Panc1 (cell line): ENCODE results near the gene PKP3. TPM values are rescaled to one million over a fixed set of nuclear protein-coding genes. Genes with fewer than 3 reads are reported as not detected.

Experiments used
- ATAC-seq: fragments of 200-7000 bp; cut with Tn5 transposase; 2 replicates; pipeline ENCODE4 v1.9.1; 2020; ENCODE audit warnings: mild to moderate bottlenecking, moderate library complexity
- BruUV-seq: library from RNA; stranded (reverse); fragments of 400-500 nt; replicated peaks from 2 replicates; lab custom pipeline; 2021; lab: Mats Ljungman, UMichigan
- CTCF ChIA-PET: fragments of 300-600 bp; sonication (Branson Sonifier 250); formaldehyde crosslinking; loops from one replicate; lab custom pipeline; 2022; ENCODE audit warnings: antibody characterized with exemption; lab: Charles Lee
- POLR2A ChIA-PET: fragments of 300-600 bp; sonication (Branson Sonifier 250); formaldehyde crosslinking; loops from one replicate; lab custom pipeline; 2022; ENCODE audit warnings: antibody characterized with exemption; lab: Charles Lee
- DNase-seq: peaks from one replicate; pipeline ENCODE4 v3.0.0-alpha.2; 2010; ENCODE audit warnings: low read depth, low spot score
- H3K27ac ChIP-seq: 2 replicates; pipeline ENCODE4 v1.5.1; 2011; ENCODE audit warnings: mild to moderate bottlenecking, low read length, inconsistent platforms
- H3K27me3 ChIP-seq: fragments of 200-500 bp; sonication (Bioruptor generic); 2 replicates; pipeline ENCODE4 v1.6.0; 2014; ENCODE audit warnings: low read length, inconsistent platforms; ENCODE audit not compliant: control insufficient read depth, insufficient read depth
- H3K36me3 ChIP-seq: fragments of 200-500 bp; sonication (Bioruptor generic); 2 replicates; pipeline ENCODE4 v1.5.1; 2014; ENCODE audit warnings: inconsistent platforms, mild to moderate bottlenecking, low read length, moderate library complexity; ENCODE audit not compliant: control insufficient read depth, insufficient read depth
- H3K4me1 ChIP-seq: 2 replicates; pipeline ENCODE4 v1.5.1; 2011; ENCODE audit warnings: inconsistent platforms, mild to moderate bottlenecking, low read length, moderate library complexity; ENCODE audit not compliant: control insufficient read depth, insufficient read depth
- H3K4me3 ChIP-seq, 2 experiments: 2 replicates each; pipeline ENCODE4 v1.5.1; 2011 to 2012; ENCODE audit warnings: low read depth in 2 of 2, low read length in 2 of 2, mild to moderate bottlenecking in 2 of 2, inconsistent platforms in 1 of 2, moderate library complexity in 1 of 2
- H3K9me3 ChIP-seq: fragments of 200-500 bp; sonication (Bioruptor generic); 2 replicates; pipeline ENCODE4 v1.5.1; 2014; ENCODE audit warnings: low read depth, mild to moderate bottlenecking, inconsistent platforms, low read length, moderate library complexity; ENCODE audit not compliant: control insufficient read depth, insufficient read depth
- POLR2AphosphoS5 ChIP-seq: IDR thresholded peaks from 2 replicates; pipeline ENCODE4 v1.6.1; 2012; ENCODE audit warnings: mild to moderate bottlenecking, low read depth, low read length, moderate library complexity
- SIN3A ChIP-seq: IDR thresholded peaks from 2 replicates; pipeline ENCODE4 v1.6.1; 2012; ENCODE audit warnings: low read depth, mild to moderate bottlenecking, low read length, moderate library complexity, borderline replicate concordance; ENCODE audit not compliant: insufficient read depth
- TCF7L2 ChIP-seq: IDR thresholded peaks from 2 replicates; pipeline ENCODE4 v1.6.1; 2011; ENCODE audit warnings: mild to moderate bottlenecking, low read depth, low read length, inconsistent platforms
- in situ Hi-C: cut with HindIII; loops from 2 replicates; pipeline ENCODE4 v1.10.0; 2016; ENCODE audit warnings: low sequenced_read_pairs, low pct_unique_long_range_greater_than_20kb
- intact Hi-C: fragments of 100-400 bp; cut with micrococcal nuclease; formaldehyde crosslinking; loops from one replicate; pipeline ENCODE4 v1.10.0; 2022; ENCODE audit not compliant: unreplicated experiment
- total RNA-seq: library from RNA; stranded (reverse); gene quantifications from one replicate; pipeline ENCODE4 v1.2.1, GENCODE V29; 2021; ENCODE audit not compliant: unreplicated experiment
- TF ChIP-seq, protein P1 (sequence below), 2 experiments: IDR thresholded peaks; 2 replicates each; pipeline ENCODE4 v1.6.1; 2011 to 2012; ENCODE audit warnings: low read depth in 2 of 2, control low read depth in 1 of 2, low read length in 1 of 2, mild to moderate bottlenecking in 1 of 2, moderate library complexity in 1 of 2; ENCODE audit not compliant: insufficient read depth in 1 of 2
- TF ChIP-seq, protein P2 (sequence below): fragments of 450-650 bp; IDR thresholded peaks from 2 replicates; pipeline ENCODE4 v1.5.1; 2017; ENCODE audit warnings: mild to moderate bottlenecking

PKP3 gene
- total RNA-seq, 1 experiment from 2014 or later, result 36.8 TPM

GRCh38 chr11:384511-384910 lies 9.5 kb upstream of the PKP3 start:
- ATAC-seq (no peak), DNase-seq (no peak)
- BruUV-seq, result no TSS peak
- H3K4me1 ChIP-seq, result no peaks in the 10 kb centered on the region; the same call in 1 of the 2 replicates
- peaks cover 8% of the 10 kb centered on the region; the same call in 1 of the 2 replicates for H3K9me3 ChIP-seq
- H3K27ac ChIP-seq, result no peak overlapping the region
- H3K36me3 ChIP-seq, result no peaks in the 10 kb centered on the region; the same call in 1 of the 2 replicates
- no peaks in the 10 kb centered on the region for H3K27me3 ChIP-seq
- CTCF ChIA-PET, result no interaction called here
- intact Hi-C loops (no loop called here), in situ Hi-C loops (no loop called here)
- POLR2A ChIA-PET, result interaction anchor here (0.7 kb wide), 1 partner anchor 72 kb away, joined by 3 read pairs; no protein-coding TSS in a partner anchor
- TF ChIP-seq, protein P1, sequence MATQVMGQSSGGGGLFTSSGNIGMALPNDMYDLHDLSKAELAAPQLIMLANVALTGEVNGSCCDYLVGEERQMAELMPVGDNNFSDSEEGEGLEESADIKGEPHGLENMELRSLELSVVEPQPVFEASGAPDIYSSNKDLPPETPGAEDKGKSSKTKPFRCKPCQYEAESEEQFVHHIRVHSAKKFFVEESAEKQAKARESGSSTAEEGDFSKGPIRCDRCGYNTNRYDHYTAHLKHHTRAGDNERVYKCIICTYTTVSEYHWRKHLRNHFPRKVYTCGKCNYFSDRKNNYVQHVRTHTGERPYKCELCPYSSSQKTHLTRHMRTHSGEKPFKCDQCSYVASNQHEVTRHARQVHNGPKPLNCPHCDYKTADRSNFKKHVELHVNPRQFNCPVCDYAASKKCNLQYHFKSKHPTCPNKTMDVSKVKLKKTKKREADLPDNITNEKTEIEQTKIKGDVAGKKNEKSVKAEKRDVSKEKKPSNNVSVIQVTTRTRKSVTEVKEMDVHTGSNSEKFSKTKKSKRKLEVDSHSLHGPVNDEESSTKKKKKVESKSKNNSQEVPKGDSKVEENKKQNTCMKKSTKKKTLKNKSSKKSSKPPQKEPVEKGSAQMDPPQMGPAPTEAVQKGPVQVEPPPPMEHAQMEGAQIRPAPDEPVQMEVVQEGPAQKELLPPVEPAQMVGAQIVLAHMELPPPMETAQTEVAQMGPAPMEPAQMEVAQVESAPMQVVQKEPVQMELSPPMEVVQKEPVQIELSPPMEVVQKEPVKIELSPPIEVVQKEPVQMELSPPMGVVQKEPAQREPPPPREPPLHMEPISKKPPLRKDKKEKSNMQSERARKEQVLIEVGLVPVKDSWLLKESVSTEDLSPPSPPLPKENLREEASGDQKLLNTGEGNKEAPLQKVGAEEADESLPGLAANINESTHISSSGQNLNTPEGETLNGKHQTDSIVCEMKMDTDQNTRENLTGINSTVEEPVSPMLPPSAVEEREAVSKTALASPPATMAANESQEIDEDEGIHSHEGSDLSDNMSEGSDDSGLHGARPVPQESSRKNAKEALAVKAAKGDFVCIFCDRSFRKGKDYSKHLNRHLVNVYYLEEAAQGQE (IDR thresholded peaks at IDR 0.05; ENCODE audit: insufficient read depth in 1 of 2, low read depth in 2 of 2, low read length in 1 of 2), result no peak
- no peak for TF ChIP-seq TCF7L2
- no peak overlapping the region for H3K4me3 ChIP-seq

DNA sequence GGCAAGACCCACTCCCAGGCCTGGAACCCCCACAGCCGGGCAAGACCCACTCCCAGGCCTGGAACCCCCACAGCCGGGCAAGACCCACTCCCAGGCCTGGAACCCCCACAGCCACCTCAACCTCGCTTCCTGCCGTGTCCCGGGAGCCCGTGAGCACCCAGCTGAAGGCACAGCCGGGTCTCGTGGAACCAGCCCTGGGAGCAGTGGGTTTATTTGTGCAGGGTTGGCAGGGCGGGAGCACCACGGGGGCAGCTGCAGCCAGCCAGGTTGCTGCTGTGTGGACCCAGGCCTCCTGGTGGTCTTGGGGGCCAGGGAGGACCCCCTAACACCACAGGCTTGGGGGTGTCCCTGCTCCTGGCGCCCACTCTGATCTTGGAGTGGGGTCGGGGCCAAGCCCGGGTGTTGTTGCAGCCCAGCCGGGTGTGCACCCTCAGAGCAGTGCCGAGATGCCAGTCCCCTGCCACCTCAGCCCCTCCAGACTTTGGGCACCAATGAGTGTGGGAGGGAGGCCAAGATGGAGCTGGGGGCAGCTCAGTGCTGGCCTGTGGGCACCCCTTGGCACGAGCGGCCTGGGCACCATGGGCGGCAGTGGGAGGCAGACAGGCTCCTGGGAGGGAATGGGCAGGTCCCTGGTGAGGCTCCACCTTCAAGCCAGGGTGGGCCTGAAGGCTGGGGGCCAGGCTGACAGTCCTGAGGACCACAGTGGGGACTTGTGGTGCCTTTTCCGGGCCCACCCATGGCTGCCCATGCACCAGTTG lies 8.2 kb upstream of the PKP3 start:
- no peaks in the 10 kb centered on the region for H3K27me3 ChIP-seq
- TF ChIP-seq POLR2AphosphoS5 (no peak), TCF7L2 (no peak), SIN3A (no peak)
- TF ChIP-seq, protein P1 (IDR thresholded peaks at IDR 0.05; ENCODE audit: insufficient read depth in 1 of 2, low read depth in 2 of 2, low read length in 1 of 2), result no peak
- TF ChIP-seq, protein P2, sequence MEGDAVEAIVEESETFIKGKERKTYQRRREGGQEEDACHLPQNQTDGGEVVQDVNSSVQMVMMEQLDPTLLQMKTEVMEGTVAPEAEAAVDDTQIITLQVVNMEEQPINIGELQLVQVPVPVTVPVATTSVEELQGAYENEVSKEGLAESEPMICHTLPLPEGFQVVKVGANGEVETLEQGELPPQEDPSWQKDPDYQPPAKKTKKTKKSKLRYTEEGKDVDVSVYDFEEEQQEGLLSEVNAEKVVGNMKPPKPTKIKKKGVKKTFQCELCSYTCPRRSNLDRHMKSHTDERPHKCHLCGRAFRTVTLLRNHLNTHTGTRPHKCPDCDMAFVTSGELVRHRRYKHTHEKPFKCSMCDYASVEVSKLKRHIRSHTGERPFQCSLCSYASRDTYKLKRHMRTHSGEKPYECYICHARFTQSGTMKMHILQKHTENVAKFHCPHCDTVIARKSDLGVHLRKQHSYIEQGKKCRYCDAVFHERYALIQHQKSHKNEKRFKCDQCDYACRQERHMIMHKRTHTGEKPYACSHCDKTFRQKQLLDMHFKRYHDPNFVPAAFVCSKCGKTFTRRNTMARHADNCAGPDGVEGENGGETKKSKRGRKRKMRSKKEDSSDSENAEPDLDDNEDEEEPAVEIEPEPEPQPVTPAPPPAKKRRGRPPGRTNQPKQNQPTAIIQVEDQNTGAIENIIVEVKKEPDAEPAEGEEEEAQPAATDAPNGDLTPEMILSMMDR, result no peak
- no peak for ATAC-seq
- intact Hi-C loops (no loop called here), in situ Hi-C loops (no loop called here)
- CTCF ChIA-PET, result no interaction called here
- H3K27ac ChIP-seq, result no peak overlapping the region
- no peaks in the 10 kb centered on the region for H3K4me1 ChIP-seq
- H3K36me3 ChIP-seq, result no peaks in the 10 kb centered on the region; the same call in 1 of the 2 replicates
- H3K4me3 ChIP-seq, result no peak overlapping the region
- BruUV-seq, result no TSS peak
- POLR2A ChIA-PET, result no interaction called here
- DNase-seq, result no peak
- H3K9me3 ChIP-seq, result peaks cover 8% of the 10 kb centered on the region; the same call in 1 of the 2 replicates
